HG03457 (cell line): ENCODE measurements around the gene RGS7.
"Not testable (repeated sequence)": the region's sequence is repeated elsewhere in the genome, so short reads cannot be mapped to it uniquely, and the experiment has no call there.

Experiments used
- ATAC-seq: cut with Tn5 transposase; IDR thresholded peaks from one replicate; pipeline ENCODE4 v1.9.1; 2021; ENCODE audit warnings: moderate number of reproducible peaks; ENCODE audit not compliant: unreplicated experiment

The RGS7 gene

GRCh38 chr1:241090798-241091197, 266.2 kb downstream of the RGS7 start:
- peak; percentile 73 for ATAC-seq

GRCh38 chr1:241089066-241089465, 267.9 kb downstream of the RGS7 start:
- ATAC-seq, result not testable (repeated sequence)

- peak; percentile 43 for ATAC-seq
Observed at GRCh38 chr1:241088075-241088474, 268.9 kb downstream of the RGS7 start.

GRCh38 chr1:241086686-241087085, 270.3 kb downstream of the RGS7 start:
- ATAC-seq, result no peak

GRCh38 chr1:241083285-241083684, 273.7 kb downstream of the RGS7 start:
- ATAC-seq, result no peak

GRCh38 chr1:241081473-241081872, 275.5 kb downstream of the RGS7 start:
- ATAC-seq, result no peak

GRCh38 chr1:241079459-241079858, 277.5 kb downstream of the RGS7 start:
- ATAC-seq, result no peak

- ATAC-seq, result no peak
Observed at GRCh38 chr1:241079047-241079446, 278.0 kb downstream of the RGS7 start.

GRCh38 chr1:241077386-241078147, 279.4 kb downstream of the RGS7 start:
- ATAC-seq, result no peak

GRCh38 chr1:241074507-241074906, 282.5 kb downstream of the RGS7 start:
- no peak for ATAC-seq

- ATAC-seq, result no peak
Observed at GRCh38 chr1:241068359-241068758, 288.6 kb downstream of the RGS7 start.

- ATAC-seq, result no peak
Observed at GRCh38 chr1:241063276-241063675, 293.7 kb downstream of the RGS7 start.

GRCh38 chr1:241061062-241061461, 295.9 kb downstream of the RGS7 start:
- ATAC-seq, result no peak

GRCh38 chr1:241048622-241049021, 308.4 kb downstream of the RGS7 start:
- no peak for ATAC-seq

GRCh38 chr1:241045659-241046058, 311.3 kb downstream of the RGS7 start:
- no peak for ATAC-seq

GRCh38 chr1:241034203-241034936, 322.6 kb downstream of the RGS7 start:
- ATAC-seq, result no peak

GRCh38 chr1:241024834-241025233, 332.2 kb downstream of the RGS7 start:
- no peak for ATAC-seq

- no peak for ATAC-seq
Observed at GRCh38 chr1:241022366-241022765, 334.6 kb downstream of the RGS7 start.

GRCh38 chr1:241020851-241021697, 335.9 kb downstream of the RGS7 start:
- no peak for ATAC-seq

GRCh38 chr1:241012708-241013340, 344.2 kb downstream of the RGS7 start:
- no peak for ATAC-seq

- ATAC-seq, result no peak
Observed at GRCh38 chr1:241007668-241008067, 349.3 kb downstream of the RGS7 start.
